OCI-LY3 (cell line): ENCODE measurements around the gene MTA1.

Source experiments
- EZH2phosphoT487 ChIP-seq: fragments of 200-600 bp; shearing (Covaris generic); IDR thresholded peaks from 2 replicates; pipeline ENCODE4 v1.6.1; 2018; ENCODE audit warnings: antibody characterized with exemption, mixed run types, low read depth
- TF ChIP-seq, protein P1 (sequence below): fragments of 200-600, 300-600 bp; sonication (generic); IDR thresholded peaks from 2 replicates; pipeline ENCODE4 v1.5.1; 2014; ENCODE audit warnings: antibody characterized with exemption, low read length, low read depth

DNA sequence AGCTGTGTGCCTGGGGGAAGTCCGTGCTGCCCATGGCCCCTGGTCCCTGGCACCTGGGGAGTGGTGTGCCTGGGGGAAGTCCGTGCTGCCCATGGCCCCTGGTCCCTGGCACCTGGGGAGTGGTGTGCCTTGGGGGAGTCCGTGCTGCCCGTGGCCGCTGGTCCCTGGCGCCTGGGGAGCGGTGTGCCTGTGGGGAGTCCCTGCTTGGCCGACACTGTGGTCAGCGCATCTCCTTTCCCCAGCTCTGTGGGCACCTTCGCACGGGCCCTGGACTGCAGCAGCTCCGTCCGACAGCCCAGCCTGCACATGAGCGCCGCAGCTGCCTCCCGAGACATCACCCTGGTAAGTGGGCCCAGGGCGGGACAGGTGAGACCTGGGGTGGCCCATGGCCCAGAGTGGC lies 40.5 kb downstream of the MTA1 start:
- TF ChIP-seq, protein P1, sequence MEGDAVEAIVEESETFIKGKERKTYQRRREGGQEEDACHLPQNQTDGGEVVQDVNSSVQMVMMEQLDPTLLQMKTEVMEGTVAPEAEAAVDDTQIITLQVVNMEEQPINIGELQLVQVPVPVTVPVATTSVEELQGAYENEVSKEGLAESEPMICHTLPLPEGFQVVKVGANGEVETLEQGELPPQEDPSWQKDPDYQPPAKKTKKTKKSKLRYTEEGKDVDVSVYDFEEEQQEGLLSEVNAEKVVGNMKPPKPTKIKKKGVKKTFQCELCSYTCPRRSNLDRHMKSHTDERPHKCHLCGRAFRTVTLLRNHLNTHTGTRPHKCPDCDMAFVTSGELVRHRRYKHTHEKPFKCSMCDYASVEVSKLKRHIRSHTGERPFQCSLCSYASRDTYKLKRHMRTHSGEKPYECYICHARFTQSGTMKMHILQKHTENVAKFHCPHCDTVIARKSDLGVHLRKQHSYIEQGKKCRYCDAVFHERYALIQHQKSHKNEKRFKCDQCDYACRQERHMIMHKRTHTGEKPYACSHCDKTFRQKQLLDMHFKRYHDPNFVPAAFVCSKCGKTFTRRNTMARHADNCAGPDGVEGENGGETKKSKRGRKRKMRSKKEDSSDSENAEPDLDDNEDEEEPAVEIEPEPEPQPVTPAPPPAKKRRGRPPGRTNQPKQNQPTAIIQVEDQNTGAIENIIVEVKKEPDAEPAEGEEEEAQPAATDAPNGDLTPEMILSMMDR, result no peak
- no peak for TF ChIP-seq EZH2phosphoT487
